HepG2 (cell line): Measurements from ENCODE around the gene LRRC28. TPM values are rescaled to one million over a fixed set of nuclear protein-coding genes. Genes with fewer than 3 reads are reported as not detected.

Experiments
- ATF5 ChIP-seq: sonication (generic); formaldehyde crosslinking; IDR thresholded peaks from 2 replicates; pipeline ENCODE4 v1.4.0; 2020; ENCODE audit warnings: mild to moderate bottlenecking, low read depth, missing genetic modification reagents
- BCLAF1 ChIP-seq: fragments of 450-650 bp; IDR thresholded peaks from 2 replicates; pipeline ENCODE4 v1.6.1; 2017; ENCODE audit warnings: mild to moderate bottlenecking
- GZF1 ChIP-seq: sonication (generic); formaldehyde crosslinking; IDR thresholded peaks from 2 replicates; pipeline ENCODE4 v1.5.1; 2020; ENCODE audit warnings: mild to moderate bottlenecking, missing genetic modification reagents
- JUND ChIP-seq: sonication (generic); formaldehyde crosslinking; IDR thresholded peaks from 2 replicates; pipeline ENCODE4 v1.8.0; 2022; ENCODE audit warnings: mild to moderate bottlenecking, missing genetic modification reagents
- SETDB1 ChIP-seq: sonication (generic); formaldehyde crosslinking; IDR thresholded peaks from 2 replicates; pipeline ENCODE4 v1.5.1; 2020; ENCODE audit warnings: missing genetic modification reagents, mild to moderate bottlenecking, borderline replicate concordance
- SIX1 ChIP-seq: sonication (generic); formaldehyde crosslinking; IDR thresholded peaks from 2 replicates; pipeline ENCODE4 v1.4.0; 2020; ENCODE audit warnings: missing genetic modification reagents, borderline replicate concordance
- ZNF501 ChIP-seq: sonication (generic); formaldehyde crosslinking; IDR thresholded peaks from 2 replicates; pipeline ENCODE4 v1.5.1; 2020; ENCODE audit warnings: mild to moderate bottlenecking, moderate library complexity, missing genetic modification reagents
- polyA plus RNA-seq, 8 experiments: library from polyadenylated mRNA; depleted of rRNA in 3 of 8; stranded (reverse) in 7 of 8; unstranded in 1 of 8; fragments of >200 nt; fragmentation: Illumina TruSeq in 4 of 8; extraction: Trizol in 4 of 8; gene quantifications; 2 replicates each; pipeline versions ENCODE4 v1.2.1 to v1.2.3, GENCODE V29; 2011 to 2016; ENCODE audit warnings: low read depth in 4 of 8, missing spikeins in 1 of 8, mixed read lengths in 1 of 8; ENCODE audit not compliant: insufficient read depth in 1 of 8
- total RNA-seq, 5 experiments: library from RNA; depleted of rRNA; stranded (reverse); fragments of >200 nt; fragmentation: Illumina TruSeq; extraction: Trizol; gene quantifications; 2 replicates each; pipeline ENCODE4 v1.2.3, GENCODE V29; 2016; ENCODE audit warnings: low read depth in 1 of 5
- TF ChIP-seq, protein P1 (sequence below): sonication (generic); formaldehyde crosslinking; IDR thresholded peaks from one replicate; pipeline ENCODE4 v1.5.1; 2020; ENCODE audit warnings: mild to moderate bottlenecking, missing genetic modification reagents; ENCODE audit errors: not compliant biosample characterization
- TF ChIP-seq, protein P2 (sequence below): IDR thresholded peaks from 2 replicates; pipeline ENCODE4 v1.6.1; 2016; ENCODE audit warnings: mild to moderate bottlenecking
- TF ChIP-seq, protein P3 (sequence below): IDR thresholded peaks from 2 replicates; pipeline ENCODE4 v1.6.1; 2016; ENCODE audit warnings: missing compliant biosample characterization, missing genetic modification reagents, borderline replicate concordance

Gene LRRC28
- total and polyA plus RNA-seq, 2 of the 13 experiments (the other 11 are each of a cell fraction or from before 2014, with no cell fraction given), result 17.5 to 21.3 TPM

- TF ChIP-seq, protein P1, sequence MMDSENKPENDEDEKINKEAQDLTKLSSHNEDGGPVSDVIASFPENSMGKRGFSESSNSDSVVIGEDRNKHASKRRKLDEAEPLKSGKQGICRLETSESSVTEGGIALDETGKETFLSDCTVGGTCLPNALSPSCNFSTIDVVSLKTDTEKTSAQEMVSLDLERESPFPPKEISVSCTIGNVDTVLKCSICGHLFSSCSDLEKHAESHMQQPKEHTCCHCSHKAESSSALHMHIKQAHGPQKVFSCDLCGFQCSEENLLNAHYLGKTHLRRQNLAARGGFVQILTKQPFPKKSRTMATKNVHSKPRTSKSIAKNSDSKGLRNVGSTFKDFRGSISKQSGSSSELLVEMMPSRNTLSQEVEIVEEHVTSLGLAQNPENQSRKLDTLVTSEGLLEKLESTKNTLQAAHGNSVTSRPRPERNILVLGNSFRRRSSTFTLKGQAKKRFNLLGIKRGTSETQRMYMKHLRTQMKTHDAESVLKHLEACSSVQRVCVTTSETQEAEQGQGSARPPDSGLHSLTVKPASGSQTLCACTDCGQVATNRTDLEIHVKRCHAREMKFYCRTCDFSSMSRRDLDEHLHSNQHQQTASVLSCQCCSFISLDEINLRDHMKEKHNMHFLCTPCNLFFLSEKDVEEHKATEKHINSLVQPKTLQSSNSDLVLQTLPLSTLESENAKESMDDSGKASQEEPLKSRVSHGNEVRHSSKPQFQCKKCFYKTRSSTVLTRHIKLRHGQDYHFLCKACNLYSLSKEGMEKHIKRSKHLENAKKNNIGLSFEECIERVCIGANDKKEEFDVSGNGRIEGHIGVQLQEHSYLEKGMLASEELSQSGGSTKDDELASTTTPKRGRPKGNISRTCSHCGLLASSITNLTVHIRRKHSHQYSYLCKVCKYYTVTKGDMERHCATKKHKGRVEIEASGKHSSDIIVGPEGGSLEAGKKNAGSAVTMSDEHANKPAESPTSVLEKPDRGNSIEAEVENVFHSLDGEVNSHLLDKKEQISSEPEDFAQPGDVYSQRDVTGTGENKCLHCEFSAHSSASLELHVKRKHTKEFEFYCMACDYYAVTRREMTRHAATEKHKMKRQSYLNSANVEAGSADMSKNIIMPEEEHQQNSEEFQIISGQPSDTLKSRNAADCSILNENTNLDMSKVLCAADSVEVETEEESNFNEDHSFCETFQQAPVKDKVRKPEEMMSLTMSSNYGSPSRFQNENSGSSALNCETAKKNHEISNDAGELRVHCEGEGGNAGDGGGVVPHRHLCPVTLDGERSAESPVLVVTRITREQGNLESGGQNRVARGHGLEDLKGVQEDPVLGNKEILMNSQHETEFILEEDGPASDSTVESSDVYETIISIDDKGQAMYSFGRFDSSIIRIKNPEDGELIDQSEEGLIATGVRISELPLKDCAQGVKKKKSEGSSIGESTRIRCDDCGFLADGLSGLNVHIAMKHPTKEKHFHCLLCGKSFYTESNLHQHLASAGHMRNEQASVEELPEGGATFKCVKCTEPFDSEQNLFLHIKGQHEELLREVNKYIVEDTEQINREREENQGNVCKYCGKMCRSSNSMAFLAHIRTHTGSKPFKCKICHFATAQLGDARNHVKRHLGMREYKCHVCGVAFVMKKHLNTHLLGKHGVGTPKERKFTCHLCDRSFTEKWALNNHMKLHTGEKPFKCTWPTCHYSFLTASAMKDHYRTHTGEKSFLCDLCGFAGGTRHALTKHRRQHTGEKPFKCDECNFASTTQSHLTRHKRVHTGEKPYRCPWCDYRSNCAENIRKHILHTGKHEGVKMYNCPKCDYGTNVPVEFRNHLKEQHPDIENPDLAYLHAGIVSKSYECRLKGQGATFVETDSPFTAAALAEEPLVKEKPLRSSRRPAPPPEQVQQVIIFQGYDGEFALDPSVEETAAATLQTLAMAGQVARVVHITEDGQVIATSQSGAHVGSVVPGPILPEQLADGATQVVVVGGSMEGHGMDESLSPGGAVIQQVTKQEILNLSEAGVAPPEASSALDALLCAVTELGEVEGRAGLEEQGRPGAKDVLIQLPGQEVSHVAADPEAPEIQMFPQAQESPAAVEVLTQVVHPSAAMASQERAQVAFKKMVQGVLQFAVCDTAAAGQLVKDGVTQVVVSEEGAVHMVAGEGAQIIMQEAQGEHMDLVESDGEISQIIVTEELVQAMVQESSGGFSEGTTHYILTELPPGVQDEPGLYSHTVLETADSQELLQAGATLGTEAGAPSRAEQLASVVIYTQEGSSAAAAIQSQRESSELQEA, result no peak
- TF ChIP-seq ZNF501 (peak; percentile 75), SETDB1 (CRISPR knock-in tag) (no peak), ATF5 (CRISPR knock-in tag) (no peak), JUND (CRISPR knock-in tag) (no peak), GZF1 (no peak), BCLAF1 (no peak), SIX1 (CRISPR knock-in tag) (no peak)
- TF ChIP-seq, protein P2, sequence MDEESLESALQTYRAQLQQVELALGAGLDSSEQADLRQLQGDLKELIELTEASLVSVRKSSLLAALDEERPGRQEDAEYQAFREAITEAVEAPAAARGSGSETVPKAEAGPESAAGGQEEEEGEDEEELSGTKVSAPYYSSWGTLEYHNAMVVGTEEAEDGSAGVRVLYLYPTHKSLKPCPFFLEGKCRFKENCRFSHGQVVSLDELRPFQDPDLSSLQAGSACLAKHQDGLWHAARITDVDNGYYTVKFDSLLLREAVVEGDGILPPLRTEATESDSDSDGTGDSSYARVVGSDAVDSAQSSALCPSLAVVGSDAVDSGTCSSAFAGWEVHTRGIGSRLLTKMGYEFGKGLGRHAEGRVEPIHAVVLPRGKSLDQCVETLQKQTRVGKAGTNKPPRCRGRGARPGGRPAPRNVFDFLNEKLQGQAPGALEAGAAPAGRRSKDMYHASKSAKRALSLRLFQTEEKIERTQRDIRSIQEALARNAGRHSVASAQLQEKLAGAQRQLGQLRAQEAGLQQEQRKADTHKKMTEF (CRISPR knock-in tag), result peak; percentile 75; the same call in 1 of the 2 replicates
- TF ChIP-seq, protein P3, sequence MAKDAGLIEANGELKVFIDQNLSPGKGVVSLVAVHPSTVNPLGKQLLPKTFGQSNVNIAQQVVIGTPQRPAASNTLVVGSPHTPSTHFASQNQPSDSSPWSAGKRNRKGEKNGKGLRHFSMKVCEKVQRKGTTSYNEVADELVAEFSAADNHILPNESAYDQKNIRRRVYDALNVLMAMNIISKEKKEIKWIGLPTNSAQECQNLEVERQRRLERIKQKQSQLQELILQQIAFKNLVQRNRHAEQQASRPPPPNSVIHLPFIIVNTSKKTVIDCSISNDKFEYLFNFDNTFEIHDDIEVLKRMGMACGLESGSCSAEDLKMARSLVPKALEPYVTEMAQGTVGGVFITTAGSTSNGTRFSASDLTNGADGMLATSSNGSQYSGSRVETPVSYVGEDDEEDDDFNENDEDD (CRISPR knock-in tag), result peak; percentile 89; the same call in 1 of the 2 replicates
Observed at GRCh38 chr15:99250857-99251841, at the start of gene LRRC28 (continued).
